GM21723 (cell line): ENCODE measurements around the gene MRLN.
"Not testable (repeated sequence)": the region's sequence is repeated elsewhere in the genome, so short reads cannot be mapped to it uniquely, and the experiment has no call there.

ENCODE experiments used
- ATAC-seq: cut with Tn5 transposase; IDR thresholded peaks from one replicate; pipeline ENCODE4 v1.9.1; 2021; ENCODE audit warnings: mild to moderate bottlenecking, moderate library complexity; ENCODE audit not compliant: unreplicated experiment

Gene MRLN

DNA sequence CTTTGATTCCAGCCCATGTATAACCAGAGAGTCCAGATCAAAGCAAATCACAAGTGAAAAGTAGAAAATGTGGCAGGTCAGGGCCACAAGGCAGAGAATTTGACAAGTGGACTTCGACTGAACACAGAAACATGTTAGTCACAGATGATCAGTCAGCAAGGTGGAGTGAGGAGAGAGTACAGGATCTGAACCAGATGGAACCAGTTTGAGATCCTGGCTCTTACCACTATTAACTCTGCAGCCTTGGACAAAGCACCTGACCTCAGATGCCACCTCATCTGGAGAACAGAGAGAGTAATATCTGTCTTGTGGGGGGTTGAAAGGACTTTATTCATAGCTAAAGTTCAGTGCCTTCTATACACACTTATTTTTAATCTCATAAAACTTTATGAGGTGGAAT is 4.4 kb downstream of the MRLN start:
- ATAC-seq: peak; percentile 49

DNA sequence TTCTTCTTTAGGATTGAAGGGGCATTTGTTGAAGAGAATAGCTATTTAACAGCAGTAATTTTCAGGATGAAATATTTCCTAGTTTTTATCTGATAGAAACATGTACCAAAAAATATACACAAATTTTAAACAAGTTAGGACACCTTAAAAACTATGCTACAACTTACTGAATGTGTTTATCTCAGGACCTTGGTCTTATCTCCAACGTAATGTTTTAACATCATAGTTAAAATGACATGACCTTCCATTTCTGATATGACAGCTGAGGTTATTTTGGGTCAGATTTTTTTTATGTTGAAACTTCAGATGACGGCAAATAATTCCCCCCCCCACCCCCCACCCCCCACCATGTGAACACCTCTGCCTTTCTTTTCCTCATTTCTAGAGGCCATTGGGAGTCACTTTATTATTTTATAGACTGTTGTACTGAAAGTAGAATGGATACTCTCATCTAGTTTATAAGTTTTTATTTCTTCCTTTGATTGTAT is 8.0 kb downstream of the MRLN start:
- ATAC-seq: no peak

DNA sequence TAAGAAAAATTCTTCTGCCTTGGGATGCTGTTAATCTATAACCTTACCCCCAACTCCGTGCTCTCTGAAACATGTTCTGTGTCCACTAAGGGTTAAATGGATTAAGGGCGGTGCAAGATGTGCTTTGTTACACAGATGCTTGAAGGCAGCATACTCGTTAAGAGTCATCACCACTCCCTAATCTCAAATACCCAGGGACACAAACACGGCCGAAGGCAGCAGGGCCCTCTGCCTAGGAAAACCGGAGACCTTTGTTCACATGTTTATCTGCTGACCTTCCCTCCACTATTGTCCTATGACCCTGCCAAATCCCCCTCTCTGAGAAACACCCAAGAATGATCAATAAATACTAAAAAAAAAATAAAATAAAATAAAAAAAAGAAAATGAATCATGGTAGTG is 8.5 kb downstream of the MRLN start:
- not testable (repeated sequence) for ATAC-seq

DNA sequence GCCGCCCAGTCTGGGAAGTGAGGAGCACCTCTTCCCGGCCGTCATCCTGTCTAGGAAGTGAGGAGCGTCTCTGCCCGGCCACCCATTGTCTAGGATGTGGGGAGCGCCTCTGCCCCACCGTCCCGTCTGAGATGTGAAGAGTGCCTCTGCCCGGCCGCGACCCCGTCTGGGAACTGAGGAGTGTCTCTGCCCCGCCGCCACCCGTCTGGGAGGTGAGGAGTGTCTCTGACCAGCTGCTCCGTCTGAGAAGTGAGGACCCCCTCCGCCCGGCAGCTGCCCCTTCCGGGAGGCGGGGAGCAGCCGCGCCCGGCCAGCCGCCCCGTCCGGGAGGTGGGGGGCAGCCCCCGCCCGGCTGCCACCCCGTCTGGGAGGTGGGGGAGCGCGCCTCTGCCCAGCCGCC is 9.1 kb downstream of the MRLN start:
- not testable (repeated sequence) for ATAC-seq

DNA sequence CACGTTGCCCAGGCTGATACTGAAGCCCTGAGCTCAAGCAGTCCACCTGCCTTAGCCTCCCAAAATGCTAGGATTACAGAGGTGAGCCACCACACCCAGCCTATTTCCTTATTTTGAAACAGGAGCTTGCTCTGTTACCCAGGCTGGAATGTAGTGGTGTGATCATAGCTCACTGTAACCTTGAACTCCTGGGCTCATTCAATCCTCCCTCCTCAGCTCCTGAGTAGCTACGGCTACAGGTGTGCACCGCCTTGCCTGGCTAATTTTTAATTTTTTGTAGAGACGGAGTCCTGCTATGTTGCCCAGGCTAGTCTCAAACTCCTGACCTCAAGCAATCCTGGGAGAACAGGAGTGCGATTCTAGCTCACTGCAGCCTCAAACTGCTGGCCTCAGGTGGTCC is 11.7 kb downstream of the MRLN start:
- no peak for ATAC-seq

DNA sequence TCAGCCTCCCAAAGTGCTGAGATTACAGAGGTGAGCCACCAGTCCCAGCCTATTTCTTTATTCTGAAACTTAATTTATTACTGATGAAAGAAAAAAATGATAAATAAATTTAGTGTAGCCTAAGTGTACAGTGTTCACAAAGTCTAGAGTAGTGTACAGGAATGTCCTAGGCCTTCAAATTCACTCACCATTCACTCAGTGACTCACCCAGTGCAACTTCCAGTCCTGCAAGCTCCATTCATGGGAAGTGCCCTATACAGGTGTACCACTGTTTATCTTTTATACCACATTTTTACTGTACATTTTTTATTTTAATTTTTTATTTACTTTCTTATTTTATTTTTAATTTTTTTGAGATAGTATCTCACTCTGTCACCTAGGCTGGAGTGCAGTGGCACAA is 12.2 kb downstream of the MRLN start:
- ATAC-seq: no peak

DNA sequence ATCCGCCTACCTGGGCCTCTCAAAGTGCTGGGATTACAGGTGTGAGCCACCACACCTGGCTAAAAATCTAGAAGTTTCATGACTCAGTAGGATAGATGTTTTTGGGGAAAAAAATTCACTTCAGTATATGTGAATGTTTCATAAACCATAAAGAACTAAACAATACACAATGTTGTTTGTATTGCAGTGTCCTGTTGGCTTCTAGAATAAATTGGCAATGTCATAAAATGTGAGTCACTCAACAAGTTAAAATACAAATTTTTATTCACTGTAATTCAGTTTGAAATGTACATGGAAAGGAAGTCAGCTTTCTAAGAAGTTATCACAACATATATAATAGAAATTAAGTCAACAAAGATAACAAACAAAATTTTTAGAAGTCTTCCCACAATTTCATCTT is 16.5 kb downstream of the MRLN start:
- ATAC-seq: no peak

DNA sequence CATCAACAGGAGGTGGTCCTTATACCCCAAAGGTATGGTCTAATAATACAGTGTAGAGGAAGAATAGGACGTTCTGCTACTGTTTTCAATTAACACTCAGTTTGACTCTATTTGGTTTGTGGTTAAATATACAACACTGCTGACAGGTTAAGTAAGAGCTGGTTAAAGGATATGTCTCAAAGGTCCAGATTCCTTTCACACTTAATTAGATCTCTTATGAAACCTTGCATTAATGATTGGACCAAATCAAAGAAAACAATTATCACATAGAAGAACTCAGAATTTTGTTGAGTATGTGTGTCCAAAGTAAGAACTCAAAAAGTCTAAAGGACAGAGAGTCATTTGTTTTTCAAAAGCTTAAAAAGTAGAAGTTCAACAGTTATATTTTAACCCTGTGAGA is 18.0 kb downstream of the MRLN start:
- ATAC-seq: no peak

DNA sequence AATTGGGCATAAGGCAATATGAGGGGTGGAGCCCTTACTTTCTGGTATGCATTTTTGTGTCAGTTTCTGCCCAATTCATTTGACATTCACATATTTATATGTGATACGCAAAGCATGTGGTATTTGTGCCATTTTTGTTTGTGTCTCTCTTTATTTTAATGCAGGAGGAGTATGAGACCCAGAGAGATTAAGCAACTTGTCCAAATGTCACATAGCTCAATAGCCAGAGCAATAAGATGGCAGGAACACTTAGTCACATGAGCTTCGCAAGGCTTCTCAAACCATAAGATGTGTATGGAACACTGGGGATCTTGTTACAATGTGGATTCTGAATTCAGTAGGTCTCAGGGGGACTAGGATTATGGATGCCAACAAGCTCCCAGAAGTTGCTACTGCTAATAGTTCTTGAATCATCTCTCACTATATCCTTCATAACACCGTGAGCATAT is 19.2 kb downstream of the MRLN start:
- ATAC-seq: no peak

DNA sequence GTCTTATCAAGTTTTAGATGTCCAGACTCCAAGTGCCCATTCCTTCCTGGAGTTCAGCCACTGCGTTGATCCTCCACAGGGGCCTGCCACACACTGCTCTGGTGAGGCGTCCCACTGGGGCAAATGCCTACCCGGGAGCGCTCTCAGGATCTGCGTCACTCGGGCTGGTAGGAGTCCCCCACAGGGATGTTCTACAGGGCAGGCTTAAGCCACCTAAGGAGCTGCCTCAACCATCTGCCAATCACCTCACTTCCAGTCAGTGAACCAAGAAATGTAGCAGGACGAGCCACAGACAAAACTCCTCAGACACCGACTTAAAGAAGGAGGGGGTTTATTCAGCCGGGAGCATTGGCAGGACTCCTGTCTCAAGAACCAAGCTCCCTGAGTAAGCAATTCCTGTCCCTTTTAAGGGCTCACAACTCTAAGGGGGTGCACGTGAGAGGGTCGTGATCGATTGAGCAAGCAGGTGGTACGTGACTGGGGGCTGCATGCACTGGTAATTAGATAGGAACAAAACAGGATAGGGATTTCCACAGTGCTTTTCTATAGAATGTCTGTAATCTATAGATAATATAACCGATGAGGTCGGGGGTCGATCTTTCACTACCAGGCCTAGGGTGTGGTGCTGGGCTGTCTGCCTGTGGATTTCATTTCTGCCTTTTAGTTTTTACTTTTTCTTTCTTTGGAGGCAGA is 19.8 kb downstream of the MRLN start:
- ATAC-seq: not testable (repeated sequence)

DNA sequence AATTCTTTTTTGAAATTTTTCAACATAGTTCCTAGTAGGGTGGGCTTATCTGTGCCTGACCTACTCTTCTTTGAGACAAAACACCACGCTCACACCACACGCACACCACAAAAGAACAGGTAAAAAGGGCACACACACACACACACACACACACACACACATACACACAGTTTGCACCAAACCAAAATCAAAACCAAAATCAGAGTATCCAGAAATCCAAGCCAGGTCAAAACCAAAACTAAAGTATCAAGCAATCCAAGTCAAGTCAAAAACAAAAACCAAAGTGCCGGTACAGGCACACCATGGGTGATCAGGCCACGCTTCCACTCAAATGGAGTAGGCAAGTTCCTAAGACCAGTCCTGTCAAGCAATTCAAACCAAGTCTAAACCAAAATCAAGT is 20.4 kb downstream of the MRLN start:
- ATAC-seq: not testable (repeated sequence)

DNA sequence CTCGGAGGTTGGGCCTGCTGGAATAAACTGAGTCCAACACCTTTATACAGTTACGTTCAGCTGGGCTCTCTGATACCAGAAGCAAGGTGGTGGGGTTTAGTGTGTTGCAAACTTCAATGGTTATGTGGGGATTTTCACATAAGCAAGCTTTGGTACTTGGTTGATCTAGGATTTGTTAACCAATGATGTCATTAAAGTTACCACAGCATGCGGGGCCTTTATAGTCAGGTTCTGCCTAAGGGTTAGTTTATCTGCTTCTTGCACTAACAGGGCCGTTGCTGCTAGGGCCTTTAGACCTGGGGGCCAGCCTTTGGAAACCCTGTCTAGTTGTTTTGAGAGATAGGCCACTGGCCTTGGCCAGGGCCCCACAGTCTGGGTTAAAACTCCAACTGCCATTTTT is 24.1 kb downstream of the MRLN start:
- not testable (repeated sequence) for ATAC-seq

DNA sequence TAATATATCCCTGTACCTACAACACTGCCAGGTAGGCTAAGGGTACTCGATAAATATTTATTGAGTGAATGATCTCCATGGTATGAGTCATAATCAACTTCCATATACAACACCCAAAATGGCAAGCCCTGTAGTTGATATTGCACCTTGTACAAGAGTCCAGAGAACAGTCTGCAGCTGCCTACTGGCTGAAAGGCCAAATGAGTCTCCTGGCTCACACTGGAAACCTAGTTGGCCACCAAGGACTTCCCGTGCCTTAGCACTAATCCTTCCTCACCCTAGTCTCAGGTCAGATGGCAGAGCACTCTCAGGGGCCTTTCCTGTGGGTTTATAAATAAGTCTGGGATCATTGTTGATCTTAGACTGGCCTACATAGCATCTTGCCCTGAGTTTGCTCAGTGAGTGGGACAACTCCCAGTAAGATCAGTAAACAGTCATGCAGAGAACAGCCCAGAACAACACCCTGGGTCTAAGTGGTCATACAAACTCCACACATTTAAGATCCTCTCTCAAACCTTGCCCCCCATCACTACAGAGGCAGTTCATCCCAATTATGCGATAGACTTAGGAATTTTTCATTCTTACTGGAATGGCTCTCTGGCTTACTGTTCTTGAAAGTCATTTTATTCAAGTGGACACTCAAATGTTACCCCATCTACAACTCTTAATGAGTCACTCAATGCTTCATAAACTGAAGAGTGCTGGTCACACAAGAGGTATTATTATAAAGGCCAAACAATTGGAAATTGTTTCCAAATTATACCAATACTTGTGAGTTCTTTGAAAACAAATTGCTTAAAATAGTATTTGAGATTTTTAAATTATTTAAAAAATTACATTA is 28.9 kb downstream of the MRLN start:
- no peak for ATAC-seq

DNA sequence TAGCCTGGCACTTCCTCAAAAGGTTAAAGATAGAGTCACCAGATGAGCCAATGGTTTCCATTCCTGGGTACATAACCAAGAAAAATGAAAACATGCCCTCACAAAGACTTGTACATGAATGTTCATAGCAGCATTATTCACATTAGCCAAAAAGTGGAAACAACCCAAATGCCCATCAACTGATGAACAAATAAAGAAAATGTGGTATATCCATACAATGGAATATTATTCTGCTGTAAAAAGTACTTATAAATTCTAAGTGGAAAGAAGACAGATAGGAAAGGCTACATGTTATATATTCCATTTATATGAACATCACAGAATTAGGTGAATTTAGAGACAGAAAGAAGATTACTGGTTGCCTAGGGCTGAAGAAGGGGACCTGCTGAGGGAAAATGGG is 32.9 kb downstream of the MRLN start:
- ATAC-seq: no peak

DNA sequence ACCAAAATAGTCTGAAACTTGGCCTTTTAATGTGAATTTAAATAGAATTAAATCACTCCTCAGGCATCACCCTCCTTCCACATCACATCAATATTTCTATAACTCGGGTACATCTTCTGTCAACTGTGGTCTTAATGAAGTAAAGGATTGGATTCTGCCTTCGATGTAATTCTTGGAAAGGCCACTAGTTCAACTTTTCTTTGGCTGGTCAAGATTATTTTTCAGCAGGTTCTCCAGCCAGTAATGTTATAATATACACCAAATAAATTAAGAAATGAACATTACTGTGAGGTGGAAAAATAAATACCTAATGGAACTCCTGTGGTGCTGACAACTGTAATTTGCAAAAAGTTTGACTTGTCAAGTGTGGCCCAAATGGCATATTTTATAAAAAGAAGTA is 33.9 kb downstream of the MRLN start:
- ATAC-seq: no peak

DNA sequence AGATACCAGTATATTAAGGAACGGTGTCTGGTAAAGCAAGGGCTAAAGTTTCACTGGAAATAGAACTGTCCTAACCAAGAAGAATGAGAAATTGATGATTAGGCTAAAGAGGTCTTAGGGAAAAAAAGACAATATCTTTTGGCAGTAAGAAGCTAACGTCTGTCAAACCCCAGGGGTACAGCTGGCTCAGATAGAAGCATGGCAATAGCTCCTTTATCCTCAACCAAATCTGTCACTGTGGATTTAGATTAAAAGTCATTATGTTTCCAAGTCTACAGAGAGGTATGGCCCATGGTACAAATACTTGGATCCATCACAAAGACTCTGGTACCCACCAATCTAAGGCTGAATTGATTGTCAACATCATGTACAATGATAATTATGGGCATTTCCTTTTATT is 35.0 kb downstream of the MRLN start:
- no peak for ATAC-seq

DNA sequence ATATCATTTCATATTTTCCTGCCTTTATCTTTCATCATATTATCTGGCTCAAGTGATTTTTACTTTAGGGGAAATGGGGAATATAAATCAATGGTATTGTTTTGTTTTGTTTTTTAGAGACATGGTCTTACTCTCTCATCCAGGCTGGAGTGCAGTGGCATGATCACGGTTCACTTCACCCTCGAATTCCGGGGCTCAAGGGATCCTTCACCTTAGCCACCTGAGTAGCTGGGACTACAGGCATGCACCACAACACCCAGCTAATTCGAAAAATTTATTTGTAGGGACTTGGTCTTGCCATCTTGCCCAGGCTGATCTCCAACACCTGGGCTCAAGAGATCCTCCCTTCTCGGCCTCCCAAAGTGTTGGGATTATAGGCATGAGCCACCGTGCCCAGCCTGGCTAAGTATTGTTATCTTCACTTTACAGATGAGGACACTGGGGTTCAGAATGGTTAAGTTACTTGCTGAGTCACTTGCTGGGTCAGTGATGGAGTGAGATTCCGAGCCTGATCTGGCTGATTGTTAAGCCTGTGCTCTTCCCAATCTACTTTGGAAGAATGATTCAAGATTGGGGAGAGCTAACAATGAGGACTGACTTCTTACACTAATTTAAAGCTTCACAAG is 39.9 kb downstream of the MRLN start:
- ATAC-seq: no peak

DNA sequence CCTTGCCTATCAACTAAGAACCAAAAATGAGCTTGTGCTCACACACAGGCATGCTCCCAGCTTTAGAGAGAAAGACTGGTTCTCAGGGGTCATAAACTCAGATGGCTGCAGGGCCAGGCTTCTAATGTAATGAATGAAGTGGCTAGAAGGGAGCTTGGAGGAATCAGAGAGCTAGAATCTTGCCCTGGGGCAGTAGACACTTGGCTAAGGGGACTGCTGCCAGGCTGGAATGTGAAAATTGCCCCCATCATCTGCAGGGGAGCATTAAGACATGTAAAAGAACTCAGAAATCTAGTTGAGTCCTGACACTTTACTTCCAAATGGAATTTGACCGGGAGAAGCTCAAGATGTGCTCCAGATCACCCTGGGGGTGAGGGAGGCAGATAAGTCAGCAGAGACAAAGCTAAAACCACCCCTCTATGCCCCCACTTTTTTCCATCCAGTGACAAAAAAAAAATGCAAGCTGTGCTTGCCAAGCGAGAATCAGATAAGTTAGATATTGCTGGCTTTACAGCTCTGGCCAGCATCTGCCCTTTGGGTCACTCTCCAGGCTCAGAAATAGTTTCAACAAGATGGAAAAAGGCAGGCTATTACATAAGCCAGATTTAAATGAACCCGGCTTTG is 41.3 kb downstream of the MRLN start:
- no peak for ATAC-seq

DNA sequence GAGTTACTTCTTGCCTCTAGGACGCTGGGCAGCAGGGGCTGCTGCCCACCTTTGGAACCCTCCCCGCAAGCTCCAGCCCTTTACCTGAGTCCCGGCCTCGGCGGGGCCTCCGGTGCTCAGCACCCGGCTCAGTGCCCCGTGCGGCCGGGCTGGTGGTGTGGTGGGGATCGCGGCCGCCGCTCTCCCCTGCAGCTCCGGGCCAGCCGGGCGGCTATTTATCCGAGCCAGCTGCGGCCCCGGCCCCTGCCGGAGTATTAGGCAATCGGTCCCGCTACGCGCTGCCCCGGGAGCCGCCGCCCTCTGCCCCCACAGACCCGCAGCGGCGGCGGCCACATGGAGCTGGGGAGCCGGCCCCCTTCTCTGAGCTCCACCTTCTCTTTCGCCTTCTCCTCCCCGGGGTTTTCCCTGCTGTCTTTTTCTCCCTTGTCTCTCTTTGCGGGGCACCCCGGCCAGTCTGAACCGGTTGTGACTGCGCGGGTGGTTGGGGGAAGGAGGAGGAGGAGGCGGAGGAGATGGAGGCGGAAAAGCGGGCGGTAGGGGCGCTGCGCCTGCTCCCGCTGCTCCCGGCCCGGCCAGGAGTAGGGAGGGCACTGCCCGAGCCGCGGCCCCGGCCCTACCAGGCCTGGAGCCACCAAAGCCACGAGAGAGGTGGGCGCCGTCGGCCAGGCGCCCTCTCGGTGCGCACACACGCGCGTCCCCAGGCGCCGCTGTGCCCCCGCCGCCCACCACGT is 43.7 kb downstream of the MRLN start, which contains the start of gene SLC16A9:
Gene SLC16A9 (minus strand): TSS at position 456 of the 731 bp plus-strand sequence. CDS start 25,559 bp downstream, outside the sequence.
- peak; percentile 90 for ATAC-seq

DNA sequence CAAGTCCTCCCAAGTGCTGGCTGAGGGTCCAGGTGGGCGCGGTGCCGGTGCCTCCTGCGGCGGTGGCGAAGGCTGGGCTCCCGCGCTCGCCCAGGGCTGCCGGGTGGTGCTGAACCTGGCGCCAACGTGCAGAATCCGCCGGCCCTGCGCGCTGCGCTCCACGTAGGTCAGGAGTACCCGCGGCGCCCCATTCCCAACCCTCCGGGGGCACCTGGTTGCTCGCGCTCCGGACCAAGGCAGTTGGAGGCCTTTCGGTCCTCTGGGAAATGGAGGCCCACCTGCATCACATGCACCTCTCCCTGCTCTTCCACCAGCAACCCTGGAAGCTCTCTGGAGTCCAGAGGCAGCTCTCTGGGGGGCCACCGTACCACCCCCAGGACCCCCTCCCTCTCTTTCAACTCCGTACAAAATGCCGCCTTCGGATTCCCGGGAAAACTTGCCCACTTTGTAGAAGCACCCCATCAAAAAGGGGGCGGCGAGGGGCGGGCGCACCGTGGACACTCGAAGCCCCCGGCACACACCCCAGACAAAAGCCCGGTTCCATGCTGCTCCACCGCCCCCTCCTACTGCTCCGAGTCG is 44.4 kb downstream of the MRLN start:
- peak; percentile 45 for ATAC-seq
